DOHH2 (cell line): Measurements from ENCODE around the gene NOM1.

Experiments used
- CTCF ChIP-seq: fragments of 200-600 bp; sonication (generic); IDR thresholded peaks from one replicate; pipeline ENCODE4 v1.5.1; 2014; ENCODE audit warnings: antibody characterized with exemption, mild to moderate bottlenecking, low read depth, low read length; ENCODE audit not compliant: poor library complexity, severe bottlenecking
- EZH2phosphoT487 ChIP-seq: fragments of 200-600 bp; sonication (generic); IDR thresholded peaks from 2 replicates; pipeline ENCODE4 v1.6.1; 2017; ENCODE audit warnings: borderline replicate concordance, mild to moderate bottlenecking, antibody characterized with exemption, low read length, moderate library complexity, mixed read lengths

GRCh38 chr7:156928406-156928747 lies 21.1 kb upstream of the NOM1 start:
- TF ChIP-seq CTCF: no peak
- no peak for TF ChIP-seq EZH2phosphoT487
